Panc1 (cell line): ENCODE data around the gene RXFP2. TPM values are rescaled to one million over a fixed set of nuclear protein-coding genes. Genes with fewer than 3 reads are reported as not detected.

Experiments
- ATAC-seq: fragments of 200-7000 bp; cut with Tn5 transposase; 2 replicates; pipeline ENCODE4 v1.9.1; 2020; ENCODE audit warnings: mild to moderate bottlenecking, moderate library complexity
- BruUV-seq: library from RNA; stranded (reverse); fragments of 400-500 nt; replicated peaks from 2 replicates; lab custom pipeline; 2021; lab: Mats Ljungman, UMichigan
- CTCF ChIA-PET: fragments of 300-600 bp; sonication (Branson Sonifier 250); formaldehyde crosslinking; loops from one replicate; lab custom pipeline; 2022; ENCODE audit warnings: antibody characterized with exemption; lab: Charles Lee
- POLR2A ChIA-PET: fragments of 300-600 bp; sonication (Branson Sonifier 250); formaldehyde crosslinking; loops from one replicate; lab custom pipeline; 2022; ENCODE audit warnings: antibody characterized with exemption; lab: Charles Lee
- DNase-seq: peaks from one replicate; pipeline ENCODE4 v3.0.0-alpha.2; 2010; ENCODE audit warnings: low read depth, low spot score
- H3K27ac ChIP-seq: 2 replicates; pipeline ENCODE4 v1.5.1; 2011; ENCODE audit warnings: mild to moderate bottlenecking, low read length, inconsistent platforms
- H3K27me3 ChIP-seq: fragments of 200-500 bp; sonication (Bioruptor generic); 2 replicates; pipeline ENCODE4 v1.6.0; 2014; ENCODE audit warnings: low read length, inconsistent platforms; ENCODE audit not compliant: control insufficient read depth, insufficient read depth
- H3K36me3 ChIP-seq: fragments of 200-500 bp; sonication (Bioruptor generic); 2 replicates; pipeline ENCODE4 v1.5.1; 2014; ENCODE audit warnings: inconsistent platforms, mild to moderate bottlenecking, low read length, moderate library complexity; ENCODE audit not compliant: control insufficient read depth, insufficient read depth
- H3K4me1 ChIP-seq: 2 replicates; pipeline ENCODE4 v1.5.1; 2011; ENCODE audit warnings: inconsistent platforms, mild to moderate bottlenecking, low read length, moderate library complexity; ENCODE audit not compliant: control insufficient read depth, insufficient read depth
- H3K4me3 ChIP-seq, 2 experiments: 2 replicates each; pipeline ENCODE4 v1.5.1; 2011 to 2012; ENCODE audit warnings: low read depth in 2 of 2, low read length in 2 of 2, mild to moderate bottlenecking in 2 of 2, inconsistent platforms in 1 of 2, moderate library complexity in 1 of 2
- H3K9me3 ChIP-seq: fragments of 200-500 bp; sonication (Bioruptor generic); 2 replicates; pipeline ENCODE4 v1.5.1; 2014; ENCODE audit warnings: low read depth, mild to moderate bottlenecking, inconsistent platforms, low read length, moderate library complexity; ENCODE audit not compliant: control insufficient read depth, insufficient read depth
- POLR2AphosphoS5 ChIP-seq: IDR thresholded peaks from 2 replicates; pipeline ENCODE4 v1.6.1; 2012; ENCODE audit warnings: mild to moderate bottlenecking, low read depth, low read length, moderate library complexity
- SIN3A ChIP-seq: IDR thresholded peaks from 2 replicates; pipeline ENCODE4 v1.6.1; 2012; ENCODE audit warnings: low read depth, mild to moderate bottlenecking, low read length, moderate library complexity, borderline replicate concordance; ENCODE audit not compliant: insufficient read depth
- TCF7L2 ChIP-seq: IDR thresholded peaks from 2 replicates; pipeline ENCODE4 v1.6.1; 2011; ENCODE audit warnings: mild to moderate bottlenecking, low read depth, low read length, inconsistent platforms
- in situ Hi-C: cut with HindIII; loops from 2 replicates; pipeline ENCODE4 v1.10.0; 2016; ENCODE audit warnings: low sequenced_read_pairs, low pct_unique_long_range_greater_than_20kb
- intact Hi-C: fragments of 100-400 bp; cut with micrococcal nuclease; formaldehyde crosslinking; loops from one replicate; pipeline ENCODE4 v1.10.0; 2022; ENCODE audit not compliant: unreplicated experiment
- total RNA-seq: library from RNA; stranded (reverse); gene quantifications from one replicate; pipeline ENCODE4 v1.2.1, GENCODE V29; 2021; ENCODE audit not compliant: unreplicated experiment
- TF ChIP-seq, protein P1 (sequence below): fragments of 450-650 bp; IDR thresholded peaks from 2 replicates; pipeline ENCODE4 v1.5.1; 2017; ENCODE audit warnings: mild to moderate bottlenecking
- TF ChIP-seq, protein P2 (sequence below), 2 experiments: IDR thresholded peaks; 2 replicates each; pipeline ENCODE4 v1.6.1; 2011 to 2012; ENCODE audit warnings: low read depth in 2 of 2, control low read depth in 1 of 2, low read length in 1 of 2, mild to moderate bottlenecking in 1 of 2, moderate library complexity in 1 of 2; ENCODE audit not compliant: insufficient read depth in 1 of 2

RXFP2 gene
- total RNA-seq, 1 experiment from 2014 or later: not detected

DNA sequence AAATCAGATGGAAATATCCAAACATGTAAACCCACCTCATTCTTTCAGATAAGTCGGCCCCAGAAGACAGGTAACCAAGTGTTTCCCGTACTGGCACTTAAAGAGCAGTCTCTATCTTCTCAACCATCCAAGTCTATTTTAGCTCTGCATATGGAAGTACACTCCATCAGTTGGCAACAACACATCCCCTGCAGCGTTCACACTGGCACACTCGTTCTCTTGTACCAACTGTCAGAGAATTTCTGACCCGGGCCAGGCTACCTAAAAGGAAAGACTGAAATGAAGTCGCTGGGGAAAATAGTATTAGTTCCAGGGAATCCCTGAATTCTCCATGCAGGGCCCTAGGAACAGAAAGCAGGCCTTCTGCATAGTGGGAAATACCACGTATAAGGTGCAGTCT is 109.3 kb downstream of the RXFP2 start:
- intact Hi-C loops: no loop called here
- no peak overlapping the region for H3K4me3 ChIP-seq
- no peak for DNase-seq
- H3K27ac ChIP-seq: no peak overlapping the region
- ChIA-PET POLR2A (no interaction called here), CTCF (no interaction called here)
- H3K4me1 ChIP-seq: no peaks in the 10 kb centered on the region
- no peaks in the 10 kb centered on the region for H3K9me3 ChIP-seq
- H3K36me3 ChIP-seq: no peaks in the 10 kb centered on the region
- in situ Hi-C loops: no loop called here
- TF ChIP-seq, protein P1, sequence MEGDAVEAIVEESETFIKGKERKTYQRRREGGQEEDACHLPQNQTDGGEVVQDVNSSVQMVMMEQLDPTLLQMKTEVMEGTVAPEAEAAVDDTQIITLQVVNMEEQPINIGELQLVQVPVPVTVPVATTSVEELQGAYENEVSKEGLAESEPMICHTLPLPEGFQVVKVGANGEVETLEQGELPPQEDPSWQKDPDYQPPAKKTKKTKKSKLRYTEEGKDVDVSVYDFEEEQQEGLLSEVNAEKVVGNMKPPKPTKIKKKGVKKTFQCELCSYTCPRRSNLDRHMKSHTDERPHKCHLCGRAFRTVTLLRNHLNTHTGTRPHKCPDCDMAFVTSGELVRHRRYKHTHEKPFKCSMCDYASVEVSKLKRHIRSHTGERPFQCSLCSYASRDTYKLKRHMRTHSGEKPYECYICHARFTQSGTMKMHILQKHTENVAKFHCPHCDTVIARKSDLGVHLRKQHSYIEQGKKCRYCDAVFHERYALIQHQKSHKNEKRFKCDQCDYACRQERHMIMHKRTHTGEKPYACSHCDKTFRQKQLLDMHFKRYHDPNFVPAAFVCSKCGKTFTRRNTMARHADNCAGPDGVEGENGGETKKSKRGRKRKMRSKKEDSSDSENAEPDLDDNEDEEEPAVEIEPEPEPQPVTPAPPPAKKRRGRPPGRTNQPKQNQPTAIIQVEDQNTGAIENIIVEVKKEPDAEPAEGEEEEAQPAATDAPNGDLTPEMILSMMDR: no peak
- TF ChIP-seq, protein P2, sequence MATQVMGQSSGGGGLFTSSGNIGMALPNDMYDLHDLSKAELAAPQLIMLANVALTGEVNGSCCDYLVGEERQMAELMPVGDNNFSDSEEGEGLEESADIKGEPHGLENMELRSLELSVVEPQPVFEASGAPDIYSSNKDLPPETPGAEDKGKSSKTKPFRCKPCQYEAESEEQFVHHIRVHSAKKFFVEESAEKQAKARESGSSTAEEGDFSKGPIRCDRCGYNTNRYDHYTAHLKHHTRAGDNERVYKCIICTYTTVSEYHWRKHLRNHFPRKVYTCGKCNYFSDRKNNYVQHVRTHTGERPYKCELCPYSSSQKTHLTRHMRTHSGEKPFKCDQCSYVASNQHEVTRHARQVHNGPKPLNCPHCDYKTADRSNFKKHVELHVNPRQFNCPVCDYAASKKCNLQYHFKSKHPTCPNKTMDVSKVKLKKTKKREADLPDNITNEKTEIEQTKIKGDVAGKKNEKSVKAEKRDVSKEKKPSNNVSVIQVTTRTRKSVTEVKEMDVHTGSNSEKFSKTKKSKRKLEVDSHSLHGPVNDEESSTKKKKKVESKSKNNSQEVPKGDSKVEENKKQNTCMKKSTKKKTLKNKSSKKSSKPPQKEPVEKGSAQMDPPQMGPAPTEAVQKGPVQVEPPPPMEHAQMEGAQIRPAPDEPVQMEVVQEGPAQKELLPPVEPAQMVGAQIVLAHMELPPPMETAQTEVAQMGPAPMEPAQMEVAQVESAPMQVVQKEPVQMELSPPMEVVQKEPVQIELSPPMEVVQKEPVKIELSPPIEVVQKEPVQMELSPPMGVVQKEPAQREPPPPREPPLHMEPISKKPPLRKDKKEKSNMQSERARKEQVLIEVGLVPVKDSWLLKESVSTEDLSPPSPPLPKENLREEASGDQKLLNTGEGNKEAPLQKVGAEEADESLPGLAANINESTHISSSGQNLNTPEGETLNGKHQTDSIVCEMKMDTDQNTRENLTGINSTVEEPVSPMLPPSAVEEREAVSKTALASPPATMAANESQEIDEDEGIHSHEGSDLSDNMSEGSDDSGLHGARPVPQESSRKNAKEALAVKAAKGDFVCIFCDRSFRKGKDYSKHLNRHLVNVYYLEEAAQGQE (IDR thresholded peaks at IDR 0.05; ENCODE audit: insufficient read depth in 1 of 2, low read depth in 2 of 2, low read length in 1 of 2): no peak
- TF ChIP-seq SIN3A: no peak
- TF ChIP-seq TCF7L2: no peak
- TF ChIP-seq POLR2AphosphoS5: no peak
- peaks cover 2% of the 10 kb centered on the region; the same call in 1 of the 2 replicates for H3K27me3 ChIP-seq
- BruUV-seq: no TSS peak
- no peak for ATAC-seq

DNA sequence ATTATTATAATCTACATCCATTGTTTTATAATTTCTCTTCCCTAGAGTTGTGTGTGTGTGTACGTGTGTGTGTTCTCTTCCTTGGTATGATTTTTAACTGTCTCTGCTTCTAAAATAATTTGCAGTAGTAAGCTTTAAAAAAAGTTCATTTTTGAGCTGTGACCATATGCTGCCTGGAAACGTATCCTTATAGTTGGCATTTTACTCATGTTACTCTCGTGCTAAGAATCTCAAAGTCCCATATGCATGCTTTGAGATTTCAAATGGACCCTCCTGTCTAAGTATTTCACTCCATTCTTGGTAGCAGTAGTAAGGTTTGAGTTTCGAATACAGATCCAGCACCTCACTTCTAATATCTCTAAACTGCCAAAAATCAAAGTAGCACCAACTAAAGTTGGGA is 109.9 kb downstream of the RXFP2 start:
- Histone ChIP-seq H3K27me3 (peaks cover 2% of the 10 kb centered on the region; the same call in 1 of the 2 replicates), H3K4me1 (no peaks in the 10 kb centered on the region), H3K36me3 (no peaks in the 10 kb centered on the region), H3K4me3 (no peak overlapping the region), H3K27ac (no peak overlapping the region), H3K9me3 (no peaks in the 10 kb centered on the region)
- no TSS peak for BruUV-seq
- intact Hi-C loops (no loop called here), in situ Hi-C loops (no loop called here)
- CTCF ChIA-PET: no interaction called here
- TF ChIP-seq, protein P2 (IDR thresholded peaks at IDR 0.05; ENCODE audit: insufficient read depth in 1 of 2, low read depth in 2 of 2, low read length in 1 of 2): no peak
- TF ChIP-seq TCF7L2 (no peak), POLR2AphosphoS5 (no peak), SIN3A (no peak)
- TF ChIP-seq, protein P1: no peak
- no peak for ATAC-seq
- DNase-seq: no peak
- POLR2A ChIA-PET: no interaction called here
